Measurements from ENCODE around the gene CEP135.

CEP135 gene

GRCh38 chr4:55921093-55921492, 27.7 kb upstream of the CEP135 start:
- no peaks in the 10 kb centered on the region for H3K27me3 ChIP-seq (ENCODE audit: insufficient read depth, poor library complexity, severe bottlenecking)
- no peaks in the 10 kb centered on the region for H3K36me3 ChIP-seq (ENCODE audit: low read depth)
- no peak for DNase-seq (ENCODE audit: low spot score)
- TF ChIP-seq CTCF (IDR thresholded peaks at IDR 0.05; ENCODE audit: poor library complexity, severe bottlenecking) = no peak
- no peaks in the 10 kb centered on the region for H3K4me1 ChIP-seq (ENCODE audit: insufficient read depth, poor library complexity, severe bottlenecking)
- ATAC-seq (ENCODE audit: low read depth) = peak; percentile 74
- no peak overlapping the region for H3K4me3 ChIP-seq (ENCODE audit: severe bottlenecking)
- no peaks in the 10 kb centered on the region for H3K9me3 ChIP-seq (ENCODE audit: severe bottlenecking)
- peak overlapping the region; percentile 18 for H3K27ac ChIP-seq (ENCODE audit: poor library complexity, severe bottlenecking)

- no peak overlapping the region for H3K27ac ChIP-seq (ENCODE audit: poor library complexity, severe bottlenecking)
- no peaks in the 10 kb centered on the region for H3K36me3 ChIP-seq (ENCODE audit: low read depth)
- H3K4me1 ChIP-seq (ENCODE audit: insufficient read depth, poor library complexity, severe bottlenecking) = no peaks in the 10 kb centered on the region
- no peak overlapping the region for H3K4me3 ChIP-seq (ENCODE audit: severe bottlenecking)
- ATAC-seq (ENCODE audit: low read depth) = no peak
- no peaks in the 10 kb centered on the region for H3K9me3 ChIP-seq (ENCODE audit: severe bottlenecking)
- no peak for DNase-seq (ENCODE audit: low spot score)
- no peak for TF ChIP-seq CTCF (IDR thresholded peaks at IDR 0.05; ENCODE audit: poor library complexity, severe bottlenecking)
- H3K27me3 ChIP-seq (ENCODE audit: insufficient read depth, poor library complexity, severe bottlenecking) = no peaks in the 10 kb centered on the region
Observed at GRCh38 chr4:55925241-55925640, 23.5 kb upstream of the CEP135 start.

GRCh38 chr4:55926610-55927009, 22.1 kb upstream of the CEP135 start:
- ATAC-seq (ENCODE audit: low read depth) = no peak
- TF ChIP-seq CTCF (IDR thresholded peaks at IDR 0.05; ENCODE audit: poor library complexity, severe bottlenecking) = no peak
- DNase-seq (ENCODE audit: low spot score) = no peak

GRCh38 chr4:55927803-55928437, 20.8 kb upstream of the CEP135 start:
- Histone ChIP-seq H3K4me1 (ENCODE audit: insufficient read depth, poor library complexity, severe bottlenecking) (no peaks in the 10 kb centered on the region), H3K9me3 (ENCODE audit: severe bottlenecking) (no peaks in the 10 kb centered on the region), H3K27me3 (ENCODE audit: insufficient read depth, poor library complexity, severe bottlenecking) (no peaks in the 10 kb centered on the region), H3K36me3 (ENCODE audit: low read depth) (no peaks in the 10 kb centered on the region), H3K4me3 (ENCODE audit: severe bottlenecking) (no peak overlapping the region), H3K27ac (ENCODE audit: poor library complexity, severe bottlenecking) (no peak overlapping the region)
- no peak for TF ChIP-seq CTCF (IDR thresholded peaks at IDR 0.05; ENCODE audit: poor library complexity, severe bottlenecking)
- no peak for DNase-seq (ENCODE audit: low spot score)
- ATAC-seq (ENCODE audit: low read depth) = no peak

More at GRCh38 chr4:55926610-55927009, 22.1 kb upstream of the CEP135 start:
- Histone ChIP-seq H3K27ac (ENCODE audit: poor library complexity, severe bottlenecking) (no peak overlapping the region), H3K27me3 (ENCODE audit: insufficient read depth, poor library complexity, severe bottlenecking) (no peaks in the 10 kb centered on the region), H3K4me1 (ENCODE audit: insufficient read depth, poor library complexity, severe bottlenecking) (no peaks in the 10 kb centered on the region), H3K36me3 (ENCODE audit: low read depth) (no peaks in the 10 kb centered on the region), H3K9me3 (ENCODE audit: severe bottlenecking) (no peaks in the 10 kb centered on the region), H3K4me3 (ENCODE audit: severe bottlenecking) (no peak overlapping the region)

- no peak overlapping the region for H3K4me3 ChIP-seq (ENCODE audit: severe bottlenecking)
- ATAC-seq (ENCODE audit: low read depth) (no peak), DNase-seq (ENCODE audit: low spot score) (no peak)
- TF ChIP-seq CTCF (IDR thresholded peaks at IDR 0.05; ENCODE audit: poor library complexity, severe bottlenecking) = no peak
- no peaks in the 10 kb centered on the region for H3K36me3 ChIP-seq (ENCODE audit: low read depth)
- no peaks in the 10 kb centered on the region for H3K27me3 ChIP-seq (ENCODE audit: insufficient read depth, poor library complexity, severe bottlenecking)
- H3K4me1 ChIP-seq (ENCODE audit: insufficient read depth, poor library complexity, severe bottlenecking) = no peaks in the 10 kb centered on the region
- no peaks in the 10 kb centered on the region for H3K9me3 ChIP-seq (ENCODE audit: severe bottlenecking)
- H3K27ac ChIP-seq (ENCODE audit: poor library complexity, severe bottlenecking) = no peak overlapping the region
Observed at GRCh38 chr4:55928846-55929245, 19.9 kb upstream of the CEP135 start.
